K562 (cell line): Measurements from ENCODE around the gene MYO1F. TPM values are rescaled to one million over a fixed set of nuclear protein-coding genes. Genes with fewer than 3 reads are reported as not detected.

Experiments
- ATAC-seq: fragments of 200-7000 bp; cut with Tn5 transposase; 3 replicates; pipeline ENCODE4 v1.9.1; 2020; ENCODE audit warnings: moderate library complexity
- BruUV-seq: library from RNA; stranded (reverse); fragments of 400-500 nt; replicated peaks from 2 replicates; lab custom pipeline; 2021; lab: Mats Ljungman, UMichigan
- CTCF ChIA-PET: fragments of 300-600 bp; formaldehyde crosslinking; extraction: SDS; loops from one replicate; lab custom pipeline; 2021; ENCODE audit warnings: low intra/inter-chr PET ratio; lab: Yijun Ruan, JAX
- POLR2A ChIA-PET: fragments of 300-600, 350-650 bp; sonication (Branson Sonifier 250); formaldehyde crosslinking; extraction: SDS; loops from one replicate; lab custom pipeline; 2021; ENCODE audit warnings: antibody characterized with exemption, inconsistent platforms; lab: Yijun Ruan, JAX
- DNase-seq, 4 experiments: peaks; one replicate each; pipeline versions ENCODE4 v3.0.0 to v3.0.0-alpha.2; 2011 to 2018; ENCODE audit warnings: low spot score in 3 of 4, mixed read lengths in 3 of 4; ENCODE audit errors: extremely low read depth in 1 of 4
- FAIRE-seq: peaks from 2 replicates; lab custom pipeline; 2011; peaks lifted over from hg19 to GRCh38; lab: Jason Lieb, UNC
- H2AFZ ChIP-seq: 2 replicates; pipeline ENCODE4 v1.6.0; 2011; ENCODE audit warnings: low read depth, low read length, control low read depth, inconsistent platforms
- H3K27ac ChIP-seq: fragments of 200-600 bp; 3 replicates; pipeline ENCODE4 v1.8.0; 2011; ENCODE audit warnings: low read depth, mild to moderate bottlenecking, control low read depth, inconsistent platforms, low read length, moderate library complexity, mixed read lengths; ENCODE audit errors: extremely low read depth
- H3K27me3 ChIP-seq, 2 experiments: fragments of 300-600 bp in 1 of 2; 2 replicates in 1 of 2; 3 replicates in 1 of 2; pipeline versions ENCODE4 v1.6.0 to v1.8.0; 2011; ENCODE audit warnings: inconsistent platforms in 2 of 2, low read length in 2 of 2, mild to moderate bottlenecking in 1 of 2, mixed read lengths in 1 of 2, moderate library complexity in 1 of 2; ENCODE audit not compliant: control insufficient read depth in 2 of 2, insufficient read depth in 2 of 2
- H3K36me3 ChIP-seq: fragments of 300-600 bp; 3 replicates; pipeline ENCODE4 v1.8.0; 2011; ENCODE audit warnings: mild to moderate bottlenecking, low read length, inconsistent platforms; ENCODE audit not compliant: control insufficient read depth, insufficient read depth
- H3K4me1 ChIP-seq, 2 experiments: fragments of 200-600 bp in 1 of 2; replicated peaks in 1 of 2; 2 replicates in 1 of 2; 3 replicates in 1 of 2; pipeline versions ENCODE4 v1.5.1 to v1.8.0; 2011; ENCODE audit warnings: inconsistent platforms in 2 of 2, low read length in 2 of 2, mild to moderate bottlenecking in 1 of 2, mixed read lengths in 1 of 2, moderate library complexity in 1 of 2; ENCODE audit not compliant: control insufficient read depth in 2 of 2, insufficient read depth in 2 of 2
- H3K4me2 ChIP-seq: 2 replicates; pipeline ENCODE4 v1.6.1; 2011; ENCODE audit warnings: low read length, control low read depth, inconsistent platforms, mixed read lengths; ENCODE audit not compliant: insufficient read depth
- H3K4me3 ChIP-seq: fragments of 200-600 bp; sonication (generic), shearing (Covaris generic); 2 replicates; pipeline ENCODE4 v1.5.1; 2016; ENCODE audit warnings: control low read depth, inconsistent platforms
- H3K79me2 ChIP-seq: fragments of 200-600 bp; 3 replicates; pipeline ENCODE4 v1.8.0; 2011; ENCODE audit warnings: low read length, inconsistent platforms; ENCODE audit not compliant: control insufficient read depth, insufficient read depth
- H3K9ac ChIP-seq, 2 experiments: 2 replicates each; pipeline versions ENCODE4 v1.6.0 to v1.6.1; 2011; ENCODE audit warnings: low read depth in 2 of 2, low read length in 2 of 2, control low read depth in 1 of 2, inconsistent platforms in 1 of 2, mild to moderate bottlenecking in 1 of 2, mixed read lengths in 1 of 2; ENCODE audit not compliant: insufficient read depth in 1 of 2
- H3K9me1 ChIP-seq: one replicate; pipeline ENCODE4 v1.6.0; 2011; ENCODE audit warnings: inconsistent platforms, mild to moderate bottlenecking, low read length, moderate library complexity; ENCODE audit not compliant: control insufficient read depth, insufficient read depth
- H3K9me3 ChIP-seq: replicated peaks from 2 replicates; pipeline ENCODE4 v1.5.1; 2011; ENCODE audit warnings: low read depth, low read length, inconsistent platforms; ENCODE audit not compliant: control insufficient read depth, insufficient read depth
- H4K20me1 ChIP-seq: replicated peaks from 2 replicates; pipeline ENCODE4 v1.6.1; 2011; ENCODE audit warnings: low read length, inconsistent platforms, mixed read lengths; ENCODE audit not compliant: control insufficient read depth, insufficient read depth
- ATF6 ChIP-seq: sonication (generic); formaldehyde crosslinking; IDR thresholded peaks from 2 replicates; pipeline ENCODE4 v1.4.0; 2020; ENCODE audit warnings: mild to moderate bottlenecking, missing genetic modification reagents
- CBX1 ChIP-seq: sonication (generic); IDR thresholded peaks from 2 replicates; pipeline ENCODE4 v1.6.1; 2016; ENCODE audit warnings: antibody characterized with exemption, low read depth, mild to moderate bottlenecking
- CHD4 ChIP-seq: fragments of 200-600 bp; sonication (generic); IDR thresholded peaks from 3 replicates; pipeline ENCODE4 v1.6.1; 2012; ENCODE audit warnings: low read depth, mild to moderate bottlenecking, mixed read lengths, low read length, inconsistent platforms; ENCODE audit not compliant: insufficient read depth, insufficient replicate concordance, poor library complexity, severe bottlenecking
- CREB3 ChIP-seq: fragments of 450-650 bp; conservative IDR thresholded peaks from 2 replicates; pipeline ENCODE4 v1.6.1; 2016; ENCODE audit warnings: missing genetic modification characterization, low read depth, mild to moderate bottlenecking, missing compliant biosample characterization, moderate library complexity
- EZH2 ChIP-seq: IDR thresholded peaks from 2 replicates; pipeline ENCODE4 v1.6.1; 2012; ENCODE audit warnings: low read depth, mild to moderate bottlenecking, inconsistent platforms, low read length, borderline replicate concordance
- GTF2F1 ChIP-seq: IDR thresholded peaks from 2 replicates; pipeline ENCODE4 v1.6.1; 2011; ENCODE audit warnings: low read depth, low read length, improper control_type of control experiment
- NBN ChIP-seq: fragments of 450-650 bp; IDR thresholded peaks from 2 replicates; pipeline ENCODE4 v1.6.1; 2016; ENCODE audit warnings: low read depth, mild to moderate bottlenecking
- NCOA1 ChIP-seq: fragments of 450-650 bp; IDR thresholded peaks from 2 replicates; pipeline ENCODE4 v1.6.1; 2016; ENCODE audit warnings: low read depth
- POLR2H ChIP-seq: IDR thresholded peaks from 2 replicates; pipeline ENCODE4 v1.6.1; 2016; ENCODE audit warnings: missing genetic modification characterization, low read depth, mild to moderate bottlenecking, control low read depth, missing compliant biosample characterization, moderate library complexity
- SIX5 ChIP-seq, 2 experiments: IDR thresholded peaks; 2 replicates each; pipeline ENCODE4 v1.6.1; 2011; ENCODE audit warnings: low read length in 2 of 2, borderline replicate concordance in 1 of 2, low read depth in 1 of 2, mild to moderate bottlenecking in 1 of 2, moderate library complexity in 1 of 2; ENCODE audit not compliant: insufficient read depth in 1 of 2
- SMARCE1 ChIP-seq: fragments of 450-650 bp; IDR thresholded peaks from 2 replicates; pipeline ENCODE4 v1.7.1; 2016; ENCODE audit warnings: mild to moderate bottlenecking
- STAT5B ChIP-seq: fragments of 250-450 bp; sonication (Bioruptor Pico); IDR thresholded peaks from 2 replicates; pipeline ENCODE4 v1.8.0; 2021; ENCODE audit warnings: mild to moderate bottlenecking, inconsistent platforms
- ZBED1 ChIP-seq: IDR thresholded peaks from 2 replicates; pipeline ENCODE4 v1.6.1; 2014
- ZFP36 ChIP-seq: fragments of 150-350 bp; IDR thresholded peaks from 2 replicates; pipeline ENCODE4 v1.6.1; 2018; ENCODE audit warnings: low read length, low read depth; ENCODE audit not compliant: partially characterized antibody
- ZNF347 ChIP-seq: fragments of 450-650 bp; formaldehyde crosslinking; IDR thresholded peaks from 2 replicates; pipeline ENCODE4 v1.4.0; 2020; ENCODE audit warnings: low read depth, mild to moderate bottlenecking, moderate library complexity
- WGBS: fragments of 100-300 bp; shearing (Covaris generic); methylation state at CpG from one replicate; pipeline ENCODE4 v1.1.6; 2016; ENCODE audit warnings: low coverage, mixed read lengths; ENCODE audit not compliant: insufficient coverage; ENCODE audit errors: missing lambda C conversion rate; 5-methylcytosine and 5-hydroxymethylcytosine counted together
- in situ Hi-C: fragments of 300-500 bp; cut with MboI; formaldehyde crosslinking; loops from 4 replicates; pipeline ENCODE4 v1.15.0; 2018; ENCODE audit warnings: inconsistent platforms, mixed read lengths
- intact Hi-C: fragments of 100-400 bp; cut with micrococcal nuclease; formaldehyde crosslinking; loops from 2 replicates; pipeline ENCODE4 v1.14.2; 2022
- polyA plus RNA-seq, 8 experiments: library from polyadenylated mRNA; depleted of rRNA in 4 of 8; stranded (reverse) in 5 of 8; unstranded in 3 of 8; fragments of >200 nt; fragmentation: Nextera tagmentation in 2 of 8; fragmentation: Illumina TruSeq in 1 of 8; extraction: Ambion mirVana in 2 of 8; extraction: Trizol in 1 of 8; gene quantifications; 2 replicates each; pipeline versions ENCODE4 v1.2.1 to v1.2.3, GENCODE V29; 2011 to 2014; ENCODE audit warnings: inconsistent platforms in 1 of 8, missing spikeins in 1 of 8
- total RNA-seq, 7 experiments: library from RNA; depleted of rRNA in 6 of 7; stranded (reverse); fragments of >200 nt in 6 of 7; fragmentation: Illumina TruSeq in 2 of 7; extraction: Trizol in 2 of 7; gene quantifications; 2 replicates each; pipeline versions ENCODE4 v1.2.1 to v1.2.3, GENCODE V29; 2011 to 2021; ENCODE audit warnings: low replicate concordance in 1 of 7
- TF ChIP-seq, protein P1 (sequence below): fragments of 200-800 bp; sonication (Bioruptor generic); IDR thresholded peaks from 2 replicates; pipeline ENCODE4 v1.6.1; 2017; ENCODE audit warnings: missing genetic modification characterization, missing compliant biosample characterization
- TF ChIP-seq, protein P2 (sequence below): sonication (generic); formaldehyde crosslinking; IDR thresholded peaks from 2 replicates; pipeline ENCODE4 v1.8.1; 2023; ENCODE audit warnings: mild to moderate bottlenecking, missing genetic modification reagents

Gene MYO1F
- total and polyA plus RNA-seq, 9 of the 15 experiments (the other 6 are each of a cell fraction or from before 2014, with no cell fraction given): 0.78 to 9.4 (median 4.3) TPM

DNA sequence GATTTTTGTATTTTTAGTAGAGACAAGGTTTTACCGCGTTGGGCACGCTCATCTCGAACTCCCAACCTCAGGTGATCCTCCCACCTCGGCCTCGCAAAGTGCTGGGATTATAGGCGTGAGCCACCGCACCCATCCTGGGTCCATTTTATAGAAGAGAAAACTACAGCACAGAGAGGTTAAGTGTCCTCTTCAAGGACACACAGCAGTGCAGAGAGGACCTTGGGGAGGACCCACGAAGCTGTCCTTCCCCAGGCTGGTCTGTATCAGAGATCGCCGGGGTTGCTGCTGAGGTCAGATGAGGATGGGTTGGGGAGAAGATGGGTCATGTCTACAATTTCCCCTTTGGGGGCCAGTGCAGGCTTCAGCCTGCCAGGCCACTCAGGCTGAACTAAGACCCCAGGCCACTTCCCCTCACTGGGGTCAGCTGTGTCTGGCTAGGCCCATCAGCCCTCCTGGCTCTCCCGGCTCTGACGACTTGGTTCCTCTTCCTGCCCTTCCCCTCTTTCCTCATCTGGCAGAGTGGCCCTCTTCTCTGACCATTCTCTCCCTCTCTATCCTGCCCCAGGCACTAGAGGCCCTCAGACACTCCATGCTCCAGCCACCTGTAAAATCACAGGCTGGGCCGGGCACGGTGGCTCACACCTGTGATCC is 9.6 kb downstream of the MYO1F start:
- CTCF ChIA-PET: no interaction called here
- Histone ChIP-seq H2AFZ (no peak overlapping the region), H3K9me3 (no peaks in the 10 kb centered on the region), H3K27me3 (peaks cover 0 to 6% of the 10 kb centered on the region in 2 experiments; a peak in 1 of 5 replicates), H3K9ac (no peak overlapping the region), H3K79me2 (no peaks in the 10 kb centered on the region), H3K36me3 (no peaks in the 10 kb centered on the region), H3K9me1 (no peaks in the 10 kb centered on the region), H3K4me3 (no peak overlapping the region), H4K20me1 (no peaks in the 10 kb centered on the region), H3K27ac (no peak overlapping the region), H3K4me2 (no peak overlapping the region), H3K4me1 (peaks cover 20 to 22% of the 10 kb centered on the region in 2 experiments)
- DNase-seq (no peak), ATAC-seq (no peak), FAIRE-seq (no peak)
- WGBS: 54% methylated on average over 12 of the region's 15 CpGs
- POLR2A ChIA-PET: interaction anchor here (0.6 kb wide), 2 partner anchors 71 to 947 kb away, joined by 3 to 4 read pairs; no protein-coding TSS in a partner anchor
- in situ Hi-C loops (no loop called here), intact Hi-C loops (no loop called here)
- no TSS peak for BruUV-seq
- TF ChIP-seq CBX1 (peak; percentile 39; the same call in 1 of the 2 replicates), GTF2F1 (no peak), STAT5B (CRISPR knock-in tag) (no peak), ATF6 (CRISPR knock-in tag) (no peak), POLR2H (tag) (no peak), CREB3 (tag) (no peak), CHD4 (no peak), SMARCE1 (no peak), ZBED1 (no peak), EZH2 (no peak), ZFP36 (peak; percentile 77), NCOA1 (no peak), SIX5 (IDR thresholded peaks at IDR 0.05; ENCODE audit: borderline replicate concordance in 1 of 2, insufficient read depth in 1 of 2, low read depth in 1 of 2, low read length in 2 of 2) (no peak), ZNF347 (CRISPR knock-in tag) (no peak), NBN (no peak)
- TF ChIP-seq, protein P1, sequence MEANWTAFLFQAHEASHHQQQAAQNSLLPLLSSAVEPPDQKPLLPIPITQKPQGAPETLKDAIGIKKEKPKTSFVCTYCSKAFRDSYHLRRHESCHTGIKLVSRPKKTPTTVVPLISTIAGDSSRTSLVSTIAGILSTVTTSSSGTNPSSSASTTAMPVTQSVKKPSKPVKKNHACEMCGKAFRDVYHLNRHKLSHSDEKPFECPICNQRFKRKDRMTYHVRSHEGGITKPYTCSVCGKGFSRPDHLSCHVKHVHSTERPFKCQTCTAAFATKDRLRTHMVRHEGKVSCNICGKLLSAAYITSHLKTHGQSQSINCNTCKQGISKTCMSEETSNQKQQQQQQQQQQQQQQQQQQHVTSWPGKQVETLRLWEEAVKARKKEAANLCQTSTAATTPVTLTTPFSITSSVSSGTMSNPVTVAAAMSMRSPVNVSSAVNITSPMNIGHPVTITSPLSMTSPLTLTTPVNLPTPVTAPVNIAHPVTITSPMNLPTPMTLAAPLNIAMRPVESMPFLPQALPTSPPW (CRISPR knock-in tag): no peak
- TF ChIP-seq, protein P2, sequence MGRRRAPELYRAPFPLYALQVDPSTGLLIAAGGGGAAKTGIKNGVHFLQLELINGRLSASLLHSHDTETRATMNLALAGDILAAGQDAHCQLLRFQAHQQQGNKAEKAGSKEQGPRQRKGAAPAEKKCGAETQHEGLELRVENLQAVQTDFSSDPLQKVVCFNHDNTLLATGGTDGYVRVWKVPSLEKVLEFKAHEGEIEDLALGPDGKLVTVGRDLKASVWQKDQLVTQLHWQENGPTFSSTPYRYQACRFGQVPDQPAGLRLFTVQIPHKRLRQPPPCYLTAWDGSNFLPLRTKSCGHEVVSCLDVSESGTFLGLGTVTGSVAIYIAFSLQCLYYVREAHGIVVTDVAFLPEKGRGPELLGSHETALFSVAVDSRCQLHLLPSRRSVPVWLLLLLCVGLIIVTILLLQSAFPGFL: no peak
